ENCODE results near the gene BCL2L13.
"Not testable (repeated sequence)": the region's sequence is repeated elsewhere in the genome, so short reads cannot be mapped to it uniquely, and the experiment has no call there.

- TF ChIP-seq CTCF (conservative IDR thresholded peaks at IDR 0.05 in 1 of 2, IDR thresholded peaks at IDR 0.05 in 1 of 2; ENCODE audit: extremely low read depth in 1 of 2, insufficient read depth in 1 of 2, low read depth in 1 of 2, low read length in 2 of 2); EZH2 (IDR thresholded peaks at IDR 0.05; ENCODE audit: borderline replicate concordance, low read length): not testable (repeated sequence)
Observed at GRCh38 chr22:17697196-17697595, 58.6 kb downstream of the BCL2L13 start.
